ENCODE measurements around the gene PTPRG. TPM values are rescaled to one million over a fixed set of nuclear protein-coding genes. Genes with fewer than 3 reads are reported as not detected.

Gene PTPRG
- polyA plus RNA-seq, 1 donor (not counting 4 experiments of a cell fraction or from before 2014, with no cell fraction given): 12.1 TPM

DNA sequence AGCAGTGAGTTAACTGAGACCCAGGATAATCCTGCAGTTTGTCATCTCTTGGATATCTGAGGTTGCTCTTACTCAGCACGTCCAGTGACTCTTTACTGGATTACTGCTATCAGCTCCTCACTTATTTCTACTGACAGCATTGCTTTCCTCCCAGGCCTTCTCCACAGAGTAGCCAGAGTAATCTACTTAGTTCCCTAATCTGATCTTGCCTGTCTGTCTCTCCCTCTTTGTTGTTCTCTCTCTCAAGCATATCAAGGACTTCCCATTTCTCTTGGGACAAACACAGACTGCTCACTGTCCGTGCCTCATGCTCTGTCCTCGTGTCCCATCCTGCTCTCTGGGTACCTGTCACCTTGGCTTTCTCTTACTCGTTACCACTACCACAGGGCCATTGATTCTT, 435.7 kb downstream of the PTPRG start:
- H3K9me3 ChIP-seq (ENCODE audit: control insufficient read depth, low read depth, low read length): no peaks in the 10 kb centered on the region
- no peak overlapping the region for H3K4me2 ChIP-seq (ENCODE audit: control insufficient read depth, extremely low read depth, insufficient read depth, low read depth, low read length)
- TF ChIP-seq EZH2 (IDR thresholded peaks at IDR 0.05; ENCODE audit: low read length) (no peak), CTCF (optimal IDR thresholded peaks at IDR 0.05 in 1 of 3, IDR thresholded peaks at IDR 0.05 in 1 of 3, conservative IDR thresholded peaks at IDR 0.05 in 1 of 3; ENCODE audit: extremely low read depth in 1 of 3, insufficient read depth in 2 of 3, low read length in 3 of 3) (no peak)
- no peaks in the 10 kb centered on the region for H3K27me3 ChIP-seq (ENCODE audit: control insufficient read depth, extremely low read depth, insufficient read depth, low read length)
- H2AFZ ChIP-seq (ENCODE audit: control insufficient read depth, low read length): no peak overlapping the region
- dilution Hi-C loops (cut with MboI; ENCODE audit: extremely low pct_ligation_motif_present, low sequenced_read_pairs): no loop called here
- H3K9ac ChIP-seq (ENCODE audit: control insufficient read depth, extremely low read depth, insufficient read depth, low read length): no peak overlapping the region
- DNase-seq (ENCODE audit: low read depth, low spot score) (no peak), FAIRE-seq (no peak)
- H3K9me1 ChIP-seq (ENCODE audit: control insufficient read depth, extremely low read depth, insufficient read depth, low read length): no peaks in the 10 kb centered on the region
- H3K36me3 ChIP-seq (ENCODE audit: control insufficient read depth in 2 of 2, extremely low read depth in 1 of 2, insufficient read depth in 2 of 2, low read length in 2 of 2): no peaks in the 10 kb centered on the region
- H3K79me2 ChIP-seq (ENCODE audit: control insufficient read depth, insufficient read depth, low read length): no peaks in the 10 kb centered on the region
- peaks cover 4% of the 10 kb centered on the region for H3K4me1 ChIP-seq (ENCODE audit: control insufficient read depth, extremely low read depth, insufficient read depth, low read length)
- no peak overlapping the region for H3K27ac ChIP-seq (ENCODE audit: control insufficient read depth, insufficient read depth, low read length)
- no peak overlapping the region for H3K4me3 ChIP-seq (ENCODE audit: control insufficient read depth in 2 of 3, extremely low read depth in 1 of 3, insufficient read depth in 2 of 3, low read depth in 1 of 3, low read length in 3 of 3)
- no peaks in the 10 kb centered on the region for H4K20me1 ChIP-seq (ENCODE audit: control insufficient read depth, extremely low read depth, insufficient read depth, low read length)

DNA sequence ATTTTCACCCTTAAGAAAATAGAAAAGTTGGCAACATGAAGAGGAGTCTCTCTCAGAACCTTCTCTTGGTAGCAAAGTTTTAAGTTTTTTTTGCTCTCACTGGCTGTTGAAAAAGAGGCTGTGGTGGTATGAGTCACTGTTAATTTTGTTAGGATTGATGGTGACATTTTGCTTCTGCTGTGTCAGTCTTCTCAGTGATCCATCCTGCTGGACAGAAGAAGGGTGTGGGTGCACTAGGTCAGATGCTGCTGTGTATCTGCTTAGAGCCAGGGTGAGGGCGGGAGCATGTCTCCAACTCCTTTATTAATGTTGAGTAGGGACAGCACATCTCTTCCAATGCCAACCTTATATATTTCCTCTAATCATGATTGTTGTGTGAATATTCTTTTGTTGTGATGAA, 442.5 kb downstream of the PTPRG start:
- no peak overlapping the region for H3K27ac ChIP-seq (ENCODE audit: control insufficient read depth, insufficient read depth, low read length)
- DNase-seq (ENCODE audit: low read depth, low spot score): no peak
- H3K9ac ChIP-seq (ENCODE audit: control insufficient read depth, extremely low read depth, insufficient read depth, low read length): no peak overlapping the region
- no peaks in the 10 kb centered on the region for H3K4me1 ChIP-seq (ENCODE audit: control insufficient read depth, extremely low read depth, insufficient read depth, low read length)
- H3K36me3 ChIP-seq (ENCODE audit: control insufficient read depth in 2 of 2, extremely low read depth in 1 of 2, insufficient read depth in 2 of 2, low read length in 2 of 2): no peaks in the 10 kb centered on the region
- H3K9me1 ChIP-seq (ENCODE audit: control insufficient read depth, extremely low read depth, insufficient read depth, low read length): no peaks in the 10 kb centered on the region
- no peak for FAIRE-seq
- TF ChIP-seq EZH2 (IDR thresholded peaks at IDR 0.05; ENCODE audit: low read length): no peak
- TF ChIP-seq CTCF (optimal IDR thresholded peaks at IDR 0.05 in 1 of 3, IDR thresholded peaks at IDR 0.05 in 1 of 3, conservative IDR thresholded peaks at IDR 0.05 in 1 of 3; ENCODE audit: extremely low read depth in 1 of 3, insufficient read depth in 2 of 3, low read length in 3 of 3): no peak
- dilution Hi-C loops (cut with MboI; ENCODE audit: extremely low pct_ligation_motif_present, low sequenced_read_pairs): no loop called here
- no peaks in the 10 kb centered on the region for H3K27me3 ChIP-seq (ENCODE audit: control insufficient read depth, extremely low read depth, insufficient read depth, low read length)
- no peak overlapping the region for H3K4me2 ChIP-seq (ENCODE audit: control insufficient read depth, extremely low read depth, insufficient read depth, low read depth, low read length)
- H3K4me3 ChIP-seq (ENCODE audit: control insufficient read depth in 2 of 3, extremely low read depth in 1 of 3, insufficient read depth in 2 of 3, low read depth in 1 of 3, low read length in 3 of 3): no peak overlapping the region
- no peaks in the 10 kb centered on the region for H3K9me3 ChIP-seq (ENCODE audit: control insufficient read depth, low read depth, low read length)
- H4K20me1 ChIP-seq (ENCODE audit: control insufficient read depth, extremely low read depth, insufficient read depth, low read length): no peaks in the 10 kb centered on the region
- H2AFZ ChIP-seq (ENCODE audit: control insufficient read depth, low read length): no peak overlapping the region
- H3K79me2 ChIP-seq (ENCODE audit: control insufficient read depth, insufficient read depth, low read length): no peaks in the 10 kb centered on the region

Measured in keratinocyte (primary cell).